GM21390 (cell line): Measurements from ENCODE around the gene SDCCAG8.

ENCODE experiments used
- ATAC-seq: cut with Tn5 transposase; IDR thresholded peaks from one replicate; pipeline ENCODE4 v1.9.1; 2021; ENCODE audit not compliant: unreplicated experiment

SDCCAG8 gene

GRCh38 chr1:243477731-243478290 is 222.0 kb downstream of the SDCCAG8 start:
- ATAC-seq: no peak

GRCh38 chr1:243481101-243481500 is 225.3 kb downstream of the SDCCAG8 start:
- ATAC-seq: no peak

- no peak for ATAC-seq
These were observed 226.5 kb downstream of the SDCCAG8 start for GRCh38 chr1:243482141-243483022.

GRCh38 chr1:243483071-243483771 is 227.4 kb downstream of the SDCCAG8 start:
- ATAC-seq: no peak

GRCh38 chr1:243483952-243484351 is 228.1 kb downstream of the SDCCAG8 start:
- ATAC-seq: no peak

- ATAC-seq: no peak
These were observed 231.3 kb downstream of the SDCCAG8 start for GRCh38 chr1:243487036-243487648.

- no peak for ATAC-seq
These were observed 231.9 kb downstream of the SDCCAG8 start for GRCh38 chr1:243487649-243488227.

- ATAC-seq: no peak
These were observed 232.8 kb downstream of the SDCCAG8 start for GRCh38 chr1:243488459-243489157.

GRCh38 chr1:243489158-243489527 is 233.3 kb downstream of the SDCCAG8 start:
- ATAC-seq: no peak

- no peak for ATAC-seq
These were observed 234.1 kb downstream of the SDCCAG8 start for GRCh38 chr1:243489681-243490546.

GRCh38 chr1:243490748-243491686 is 235.2 kb downstream of the SDCCAG8 start:
- ATAC-seq: no peak

GRCh38 chr1:243493156-243494129 is 237.6 kb downstream of the SDCCAG8 start:
- no peak for ATAC-seq

- ATAC-seq: no peak
These were observed 239.0 kb downstream of the SDCCAG8 start for GRCh38 chr1:243494741-243495431.

GRCh38 chr1:243495442-243496186 is 239.8 kb downstream of the SDCCAG8 start:
- no peak for ATAC-seq

- no peak for ATAC-seq
These were observed 240.4 kb downstream of the SDCCAG8 start for GRCh38 chr1:243496187-243496646.

- ATAC-seq: no peak
These were observed 241.0 kb downstream of the SDCCAG8 start for GRCh38 chr1:243496806-243497205.
